ENCODE data around the gene PPP2R5C.

The PPP2R5C gene

DNA sequence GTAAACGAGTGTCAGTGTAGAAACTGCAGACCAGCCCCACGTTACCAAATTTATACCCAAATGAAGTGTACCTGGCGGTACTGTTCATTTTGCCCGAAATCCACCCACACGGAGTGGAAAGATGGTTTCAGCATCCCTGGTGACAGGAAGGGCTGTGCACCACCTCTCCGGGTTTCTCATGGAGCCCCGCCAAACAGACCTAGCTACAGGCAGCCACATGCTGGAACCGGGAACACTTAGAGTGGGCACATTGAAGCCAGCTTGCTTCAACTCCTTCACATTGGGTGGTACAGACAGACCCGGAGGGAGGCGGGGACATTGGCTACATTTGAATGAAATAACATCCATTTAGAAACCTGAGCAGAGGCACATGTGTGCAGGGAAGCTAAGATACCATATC lies 84.4 kb downstream of the PPP2R5C start:
- H3K27ac ChIP-seq = no peak overlapping the region
- in situ Hi-C loops (cut with HindIII; ENCODE audit: low pct_ligation_motif_present, low sequenced_read_pairs) = no loop called here
- no peak for DNase-seq

DNA sequence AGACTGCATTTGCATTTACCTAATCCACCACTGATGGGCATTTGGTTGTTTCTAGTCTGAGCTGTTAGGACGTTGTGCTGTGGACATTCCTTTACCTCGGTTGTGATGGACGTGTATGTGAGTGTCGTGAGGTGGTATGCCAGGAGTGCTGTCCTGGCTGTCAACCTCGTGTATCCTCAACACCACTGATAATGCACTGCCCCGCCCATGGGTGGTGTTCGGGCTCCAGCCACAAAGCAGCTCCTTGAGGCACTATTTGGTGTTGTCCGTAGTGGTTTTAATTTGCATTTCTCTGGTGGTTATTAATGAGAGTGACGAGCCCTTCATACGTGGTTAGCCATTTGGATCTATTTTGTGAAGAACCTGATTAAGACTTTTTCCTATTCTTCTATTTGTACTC lies 87.6 kb downstream of the PPP2R5C start:
- DNase-seq = no peak
- H3K36me3 ChIP-seq (replicated peaks) = no peaks in the 10 kb centered on the region
- TF ChIP-seq CTCF (IDR thresholded peaks at IDR 0.05; ENCODE audit: low read depth, low read length, missing control alignments) = no peak
- H3K4me3 ChIP-seq (ENCODE audit: low read depth, low read length) = no peak overlapping the region
- in situ Hi-C loops (cut with HindIII; ENCODE audit: low pct_ligation_motif_present, low sequenced_read_pairs) = no loop called here
- no peak overlapping the region for H3K27ac ChIP-seq
- no peaks in the 10 kb centered on the region for H3K27me3 ChIP-seq (replicated peaks)

More for the DNA sequence above, 84.4 kb downstream of the PPP2R5C start:
- no peak overlapping the region for H3K4me3 ChIP-seq (ENCODE audit: low read depth, low read length)
- H3K36me3 ChIP-seq (replicated peaks) = no peaks in the 10 kb centered on the region
- H3K27me3 ChIP-seq (replicated peaks) = no peaks in the 10 kb centered on the region
- no peak for TF ChIP-seq CTCF (IDR thresholded peaks at IDR 0.05; ENCODE audit: low read depth, low read length, missing control alignments)

DNA sequence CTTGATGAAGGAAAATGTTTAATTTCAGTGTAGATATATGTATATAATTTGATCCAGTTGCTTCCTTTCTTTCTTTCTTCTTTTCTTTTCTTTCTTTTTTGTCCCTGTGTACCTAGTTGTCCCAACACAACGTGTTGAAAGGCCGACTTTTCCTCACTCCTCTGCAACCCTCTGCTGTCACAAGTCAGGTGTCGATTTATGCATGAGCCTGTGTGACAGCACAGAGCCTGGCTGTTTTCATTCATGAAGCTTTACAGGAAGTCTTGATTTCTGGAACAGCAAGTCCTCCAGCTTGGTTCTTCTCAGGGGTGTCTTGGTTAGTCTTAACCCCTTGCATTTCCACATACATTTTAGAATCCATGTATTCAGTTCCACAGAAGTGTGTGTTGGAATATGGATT lies 88.1 kb downstream of the PPP2R5C start:
- no peak for TF ChIP-seq CTCF (IDR thresholded peaks at IDR 0.05; ENCODE audit: low read depth, low read length, missing control alignments)
- Histone ChIP-seq H3K27me3 (replicated peaks) (no peaks in the 10 kb centered on the region), H3K4me3 (ENCODE audit: low read depth, low read length) (no peak overlapping the region), H3K27ac (no peak overlapping the region), H3K36me3 (replicated peaks) (no peaks in the 10 kb centered on the region)
- no peak for DNase-seq
- in situ Hi-C loops (cut with HindIII; ENCODE audit: low pct_ligation_motif_present, low sequenced_read_pairs) = no loop called here

- Histone ChIP-seq H3K4me3 (ENCODE audit: low read depth, low read length) (no peak overlapping the region), H3K36me3 (replicated peaks) (no peaks in the 10 kb centered on the region), H3K27ac (no peak overlapping the region), H3K27me3 (replicated peaks) (no peaks in the 10 kb centered on the region)
- DNase-seq = no peak
- no peak for TF ChIP-seq CTCF (IDR thresholded peaks at IDR 0.05; ENCODE audit: low read depth, low read length, missing control alignments)
- in situ Hi-C loops (cut with HindIII; ENCODE audit: low pct_ligation_motif_present, low sequenced_read_pairs) = no loop called here
These were observed 89.7 kb downstream of the PPP2R5C start for GRCh38 chr14:101851183-101851582.

DNA sequence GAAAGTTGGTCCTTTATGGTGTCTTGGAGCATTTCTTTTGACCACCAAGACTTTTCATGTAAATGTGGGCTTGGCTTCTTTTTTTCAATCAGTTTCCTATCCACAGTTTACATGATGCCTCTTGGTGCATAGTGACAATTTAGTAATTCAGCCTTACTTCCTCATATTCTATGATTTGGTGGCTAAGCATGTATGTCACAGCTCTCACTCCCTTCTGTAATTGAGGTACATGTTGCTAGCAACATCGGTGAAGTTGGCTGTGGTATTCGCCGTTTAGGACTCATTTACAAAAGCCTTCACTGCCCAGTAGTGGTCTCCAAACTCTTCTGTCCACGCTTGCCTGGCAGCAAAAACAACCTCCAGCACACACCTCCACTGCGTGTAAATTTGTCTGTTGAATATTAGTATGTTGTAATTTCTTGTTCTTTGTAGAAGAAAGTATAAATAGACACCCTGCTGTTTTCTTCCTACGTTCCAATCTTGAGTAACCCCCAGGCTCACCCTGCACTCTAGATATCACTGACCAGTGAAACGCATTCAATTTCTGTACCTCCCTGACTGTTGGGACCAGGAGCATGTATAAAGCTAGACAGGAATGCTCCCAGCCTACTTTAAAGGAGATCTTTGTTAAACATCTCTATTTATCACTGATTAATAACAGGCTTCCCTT lies 90.4 kb downstream of the PPP2R5C start:
- DNase-seq = no peak
- H3K36me3 ChIP-seq (replicated peaks) = no peaks in the 10 kb centered on the region
- no peak overlapping the region for H3K27ac ChIP-seq
- H3K4me3 ChIP-seq (ENCODE audit: low read depth, low read length) = no peak overlapping the region
- in situ Hi-C loops (cut with HindIII; ENCODE audit: low pct_ligation_motif_present, low sequenced_read_pairs) = no loop called here
- TF ChIP-seq CTCF (IDR thresholded peaks at IDR 0.05; ENCODE audit: low read depth, low read length, missing control alignments) = no peak
- H3K27me3 ChIP-seq (replicated peaks) = no peaks in the 10 kb centered on the region

- H3K27ac ChIP-seq = no peak overlapping the region
- H3K4me3 ChIP-seq (ENCODE audit: low read depth, low read length) = no peak overlapping the region
- in situ Hi-C loops (cut with HindIII; ENCODE audit: low pct_ligation_motif_present, low sequenced_read_pairs) = no loop called here
- DNase-seq = no peak
- H3K27me3 ChIP-seq (replicated peaks) = no peaks in the 10 kb centered on the region
- H3K36me3 ChIP-seq (replicated peaks) = no peaks in the 10 kb centered on the region
- no peak for TF ChIP-seq CTCF (IDR thresholded peaks at IDR 0.05; ENCODE audit: low read depth, low read length, missing control alignments)
These were observed 91.3 kb downstream of the PPP2R5C start for GRCh38 chr14:101852785-101853184.
